K562 (cell line): ENCODE data around the gene ZNF232. TPM values are rescaled to one million over a fixed set of nuclear protein-coding genes. Genes with fewer than 3 reads are reported as not detected.

Experiments
- CCAR2 ChIP-seq: fragments of 200-400 bp; formaldehyde crosslinking; IDR thresholded peaks from 2 replicates; pipeline ENCODE4 v1.6.1; 2017; ENCODE audit warnings: mild to moderate bottlenecking, low read depth, low read length
- CTBP1 ChIP-seq: fragments of 450-650 bp; IDR thresholded peaks from 2 replicates; pipeline ENCODE4 v1.6.1; 2016; ENCODE audit warnings: borderline replicate concordance
- DDX20 ChIP-seq: fragments of 450-650 bp; IDR thresholded peaks from 2 replicates; pipeline ENCODE4 v1.6.1; 2016; ENCODE audit warnings: missing genetic modification characterization, low read depth, mild to moderate bottlenecking, missing compliant biosample characterization, moderate library complexity
- HDAC6 ChIP-seq: IDR thresholded peaks from 2 replicates; pipeline ENCODE4 v1.6.1; 2012; ENCODE audit warnings: low read depth, mild to moderate bottlenecking, control low read depth, inconsistent platforms, low read length, moderate library complexity
- HLTF ChIP-seq: fragments of 450-650 bp; IDR thresholded peaks from 2 replicates; pipeline ENCODE4 v1.6.1; 2016
- NR2C1 ChIP-seq, 2 experiments: fragments of 450-650 bp; IDR thresholded peaks; 2 replicates each; pipeline ENCODE4 v1.6.1; 2017; ENCODE audit warnings: mild to moderate bottlenecking in 2 of 2, antibody characterized with exemption in 1 of 2, inconsistent platforms in 1 of 2, missing compliant biosample characterization in 1 of 2, missing genetic modification characterization in 1 of 2
- PHB ChIP-seq: fragments of 250-450 bp; sonication (Bioruptor Pico); IDR thresholded peaks from 2 replicates; pipeline ENCODE4 v1.5.0; 2021
- PPARD ChIP-seq: fragments of 250-450 bp; sonication (Bioruptor Pico); IDR thresholded peaks from 2 replicates; pipeline ENCODE4 v1.8.0; 2022; ENCODE audit warnings: inconsistent platforms, mild to moderate bottlenecking, moderate library complexity
- RBM14 ChIP-seq: fragments of 200-400 bp; formaldehyde crosslinking; IDR thresholded peaks from 2 replicates; pipeline ENCODE4 v1.6.1; 2018; ENCODE audit warnings: low read depth, mild to moderate bottlenecking, low read length, moderate library complexity, borderline replicate concordance; ENCODE audit not compliant: insufficient read depth
- SAFB2 ChIP-seq: fragments of 200-400 bp; formaldehyde crosslinking; IDR thresholded peaks from 2 replicates; pipeline ENCODE4 v1.6.1; 2018; ENCODE audit warnings: borderline replicate concordance, low read length, low read depth, moderate library complexity; ENCODE audit not compliant: severe bottlenecking
- SLC30A9 ChIP-seq: fragments of 250-450 bp; sonication (Bioruptor Pico); IDR thresholded peaks from 2 replicates; pipeline ENCODE4 v1.8.0; 2022; ENCODE audit warnings: mild to moderate bottlenecking, moderate library complexity
- SMARCA5 ChIP-seq: fragments of 450-650 bp; IDR thresholded peaks from 2 replicates; pipeline ENCODE4 v1.6.1; 2016
- ZBTB40 ChIP-seq, 2 experiments: fragments of 450-650 bp in 1 of 2; sonication (generic) in 1 of 2; formaldehyde crosslinking in 1 of 2; IDR thresholded peaks; 2 replicates each; pipeline versions ENCODE4 v1.7.1 to v1.9.0; 2016 to 2022; ENCODE audit warnings: inconsistent platforms in 1 of 2, mild to moderate bottlenecking in 1 of 2, missing genetic modification reagents in 1 of 2
- ZBTB7A ChIP-seq: IDR thresholded peaks from 2 replicates; pipeline ENCODE4 v1.6.1; 2011; ENCODE audit warnings: low read depth, mild to moderate bottlenecking, low read length, moderate library complexity, borderline replicate concordance; ENCODE audit not compliant: control insufficient read depth
- ZNF165 ChIP-seq: fragments of 250-450 bp; sonication (Bioruptor Pico); IDR thresholded peaks from 2 replicates; pipeline ENCODE4 v1.4.0; 2020; ENCODE audit warnings: borderline replicate concordance
- ZNF253 ChIP-seq: fragments of 250-450 bp; sonication (Bioruptor Pico); conservative IDR thresholded peaks from 2 replicates; pipeline ENCODE4 v1.6.1; 2021; ENCODE audit warnings: mild to moderate bottlenecking
- ZNF316 ChIP-seq: fragments of 450-650 bp; IDR thresholded peaks from 2 replicates; pipeline ENCODE4 v1.6.1; 2016
- ZNF324 ChIP-seq: fragments of 250-450 bp; sonication (Bioruptor Pico); IDR thresholded peaks from 2 replicates; pipeline ENCODE4 v1.4.0; 2020; ENCODE audit warnings: mild to moderate bottlenecking
- polyA plus RNA-seq, 8 experiments: library from polyadenylated mRNA; depleted of rRNA in 4 of 8; stranded (reverse) in 5 of 8; unstranded in 3 of 8; fragments of >200 nt; fragmentation: Nextera tagmentation in 2 of 8; fragmentation: Illumina TruSeq in 1 of 8; extraction: Ambion mirVana in 2 of 8; extraction: Trizol in 1 of 8; gene quantifications; 2 replicates each; pipeline versions ENCODE4 v1.2.1 to v1.2.3, GENCODE V29; 2011 to 2014; ENCODE audit warnings: inconsistent platforms in 1 of 8, missing spikeins in 1 of 8
- total RNA-seq, 7 experiments: library from RNA; depleted of rRNA in 6 of 7; stranded (reverse); fragments of >200 nt in 6 of 7; fragmentation: Illumina TruSeq in 2 of 7; extraction: Trizol in 2 of 7; gene quantifications; 2 replicates each; pipeline versions ENCODE4 v1.2.1 to v1.2.3, GENCODE V29; 2011 to 2021; ENCODE audit warnings: low replicate concordance in 1 of 7
- TF ChIP-seq, protein P1 (sequence below): fragments of 450-650 bp; IDR thresholded peaks from 2 replicates; pipeline ENCODE4 v1.6.1; 2016; ENCODE audit warnings: low read depth, mild to moderate bottlenecking, moderate library complexity

The ZNF232 gene
- total and polyA plus RNA-seq, 9 of the 15 experiments (the other 6 are each of a cell fraction or from before 2014, with no cell fraction given) = 10.6 to 26.0 (median 13.0) TPM

- TF ChIP-seq ZBTB40 (IDR thresholded peaks at IDR 0.05) (peak; percentile 79), ZBTB40 (CRISPR knock-in tag; IDR thresholded peaks at IDR 0.05) (no peak), NR2C1 (IDR thresholded peaks at IDR 0.05) (no peak), NR2C1 (tag; IDR thresholded peaks at IDR 0.05) (peak; percentile 50; the same call in 1 of the 2 replicates), RBM14 (no peak), CCAR2 (no peak), SLC30A9 (CRISPR knock-in tag) (no peak), HDAC6 (no peak), PHB (CRISPR knock-in tag) (no peak), CTBP1 (peak; percentile 52; the same call in 1 of the 2 replicates), ZNF316 (no peak), PPARD (CRISPR knock-in tag) (no peak), HLTF (no peak), DDX20 (tag) (no peak), ZNF324 (CRISPR knock-in tag) (no peak), SAFB2 (no peak), ZNF165 (no peak), SMARCA5 (no peak), ZNF253 (CRISPR knock-in tag) (no peak), ZBTB7A (0 out of 2 replicates have a peak, but pooled peaks have one; percentile 23)
- TF ChIP-seq, protein P1, sequence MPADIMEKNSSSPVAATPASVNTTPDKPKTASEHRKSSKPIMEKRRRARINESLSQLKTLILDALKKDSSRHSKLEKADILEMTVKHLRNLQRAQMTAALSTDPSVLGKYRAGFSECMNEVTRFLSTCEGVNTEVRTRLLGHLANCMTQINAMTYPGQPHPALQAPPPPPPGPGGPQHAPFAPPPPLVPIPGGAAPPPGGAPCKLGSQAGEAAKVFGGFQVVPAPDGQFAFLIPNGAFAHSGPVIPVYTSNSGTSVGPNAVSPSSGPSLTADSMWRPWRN = no peak
Observed at GRCh38 chr17:5111402-5112204, at the start of gene ZNF232 (continued).
